Fibroblast of lung (primary cell): ENCODE data around the gene GNG7. TPM values are rescaled to one million over a fixed set of nuclear protein-coding genes. Genes with fewer than 3 reads are reported as not detected.

Experiments
- DNase-seq, 2 donors: peaks; one replicate each; pipeline versions ENCODE4 v3.0.0 to v3.0.0-alpha.2; 2010; ENCODE audit warnings: low read depth in 2 of 2
- H2AFZ ChIP-seq: 2 replicates; pipeline ENCODE4 v1.5.1; 2012; ENCODE audit warnings: low read length, control low read depth, inconsistent platforms
- H3K27ac ChIP-seq: 2 replicates; pipeline ENCODE4 v1.5.1; 2011; ENCODE audit warnings: low read length, control low read depth; ENCODE audit not compliant: insufficient read depth
- H3K27me3 ChIP-seq: 2 replicates; pipeline ENCODE4 v1.5.1; 2011; ENCODE audit warnings: mild to moderate bottlenecking, low read length; ENCODE audit not compliant: control insufficient read depth, insufficient read depth
- H3K36me3 ChIP-seq: 2 replicates; pipeline ENCODE4 v1.5.1; 2011; ENCODE audit warnings: low read length; ENCODE audit not compliant: control insufficient read depth, insufficient read depth
- H3K4me1 ChIP-seq: 2 replicates; pipeline ENCODE4 v1.5.1; 2011; ENCODE audit warnings: low read length; ENCODE audit not compliant: control insufficient read depth, insufficient read depth; ENCODE audit errors: extremely low read depth
- H3K4me2 ChIP-seq: 2 replicates; pipeline ENCODE4 v1.5.1; 2011; ENCODE audit warnings: low read length, control low read depth; ENCODE audit not compliant: insufficient read depth; ENCODE audit errors: extremely low read depth
- H3K4me3 ChIP-seq, 4 experiments: fragments of 200-600 bp in 1 of 4; sonication (generic) in 1 of 4; replicated peaks in 1 of 4; 2 replicates each; pipeline ENCODE4 v1.5.1; 2011 to 2016; ENCODE audit warnings: low read length in 4 of 4, low read depth in 3 of 4, mild to moderate bottlenecking in 3 of 4, control low read depth in 2 of 4, inconsistent platforms in 1 of 4, mixed read lengths in 1 of 4; ENCODE audit not compliant: insufficient read depth in 1 of 4; ENCODE audit errors: control extremely low read depth in 1 of 4
- H3K79me2 ChIP-seq: 2 replicates; pipeline ENCODE4 v1.5.1; 2012; ENCODE audit warnings: mild to moderate bottlenecking, low read length, inconsistent platforms; ENCODE audit not compliant: control insufficient read depth, insufficient read depth
- H3K9ac ChIP-seq: 2 replicates; pipeline ENCODE4 v1.5.1; 2011; ENCODE audit warnings: mild to moderate bottlenecking, low read length, control low read depth; ENCODE audit not compliant: insufficient read depth
- H3K9me3 ChIP-seq: 2 replicates; pipeline ENCODE4 v1.5.1; 2012; ENCODE audit warnings: low read depth, low read length; ENCODE audit not compliant: control insufficient read depth, insufficient read depth
- H4K20me1 ChIP-seq: 2 replicates; pipeline ENCODE4 v1.5.1; 2011; ENCODE audit warnings: low read length; ENCODE audit not compliant: control insufficient read depth, insufficient read depth; ENCODE audit errors: extremely low read depth
- CTCF ChIP-seq, 2 donors: IDR thresholded peaks in 1 of 2; conservative IDR thresholded peaks in 1 of 2; 1 replicate in 1 of 2; 2 replicates in 1 of 2; pipeline ENCODE4 v1.5.1; 2011 to 2012; ENCODE audit warnings: low read length in 2 of 2, control low read depth in 1 of 2, inconsistent platforms in 1 of 2, low read depth in 1 of 2, mild to moderate bottlenecking in 1 of 2
- EZH2 ChIP-seq: IDR thresholded peaks from 2 replicates; pipeline ENCODE4 v1.5.1; 2012; ENCODE audit warnings: low read length, control low read depth, mild to moderate bottlenecking; ENCODE audit errors: missing control alignments
- polyA plus RNA-seq, 2 donors: library from polyadenylated mRNA; depleted of rRNA in 1 of 2; stranded (reverse) in 1 of 2; unstranded in 1 of 2; fragments of >200 nt; gene quantifications; 2 replicates each; pipeline ENCODE4 v1.2.1, GENCODE V29; 2011 to 2012; ENCODE audit warnings: missing spikeins in 1 of 2
- total RNA-seq: library from RNA; depleted of rRNA; stranded (reverse); fragments of >200 nt; gene quantifications from 2 replicates; pipeline ENCODE4 v1.2.1, GENCODE V29; 2014

Gene GNG7
- total and polyA plus RNA-seq, 2 donors (not counting 1 experiment from before 2014, with no cell fraction given): 0.27 to 0.83 TPM

- DNase-seq: no peak
- no peak overlapping the region for H2AFZ ChIP-seq
- no peaks in the 10 kb centered on the region for H4K20me1 ChIP-seq
- TF ChIP-seq EZH2 (no peak), CTCF (conservative IDR thresholded peaks at IDR 0.05 in 1 of 2, IDR thresholded peaks at IDR 0.05 in 1 of 2; ENCODE audit: low read depth in 1 of 2, low read length in 2 of 2) (no peak)
- no peak overlapping the region for H3K4me2 ChIP-seq
- no peaks in the 10 kb centered on the region for H3K9me3 ChIP-seq
- no peaks in the 10 kb centered on the region for H3K79me2 ChIP-seq
- H3K27ac ChIP-seq: no peak overlapping the region
- H3K27me3 ChIP-seq: no peaks in the 10 kb centered on the region
- peaks cover 3% of the 10 kb centered on the region for H3K4me1 ChIP-seq
- no peak overlapping the region for H3K9ac ChIP-seq
- no peaks in the 10 kb centered on the region for H3K36me3 ChIP-seq
- H3K4me3 ChIP-seq: no peak overlapping the region
Measured at GRCh38 chr19:2594319-2594718, 108.2 kb downstream of the GNG7 start.

- TF ChIP-seq CTCF (conservative IDR thresholded peaks at IDR 0.05 in 1 of 2, IDR thresholded peaks at IDR 0.05 in 1 of 2; ENCODE audit: low read depth in 1 of 2, low read length in 2 of 2) (no peak), EZH2 (no peak)
- Histone ChIP-seq H2AFZ (no peak overlapping the region), H4K20me1 (no peaks in the 10 kb centered on the region), H3K4me2 (no peak overlapping the region), H3K27me3 (no peaks in the 10 kb centered on the region), H3K36me3 (no peaks in the 10 kb centered on the region), H3K9ac (no peak overlapping the region), H3K4me1 (no peaks in the 10 kb centered on the region), H3K79me2 (no peaks in the 10 kb centered on the region), H3K9me3 (no peaks in the 10 kb centered on the region), H3K4me3 (no peak overlapping the region), H3K27ac (no peak overlapping the region)
- no peak for DNase-seq
Measured at GRCh38 chr19:2592824-2593223, 109.7 kb downstream of the GNG7 start.

GRCh38 chr19:2591537-2592291, 110.8 kb downstream of the GNG7 start:
- Histone ChIP-seq H3K4me1 (no peaks in the 10 kb centered on the region), H3K27ac (no peak overlapping the region), H3K27me3 (no peaks in the 10 kb centered on the region), H3K9me3 (no peaks in the 10 kb centered on the region), H3K9ac (no peak overlapping the region), H3K79me2 (no peaks in the 10 kb centered on the region), H3K36me3 (no peaks in the 10 kb centered on the region), H3K4me3 (no peak overlapping the region), H3K4me2 (no peak overlapping the region), H4K20me1 (no peaks in the 10 kb centered on the region), H2AFZ (no peak overlapping the region)
- TF ChIP-seq EZH2 (no peak), CTCF (conservative IDR thresholded peaks at IDR 0.05 in 1 of 2, IDR thresholded peaks at IDR 0.05 in 1 of 2; ENCODE audit: low read depth in 1 of 2, low read length in 2 of 2) (no peak)
- DNase-seq: no peak
